Suprapubic skin (tissue), 4 donors: ENCODE measurements around the gene PMVK. TPM values are rescaled to one million over a fixed set of nuclear protein-coding genes. Genes with fewer than 3 reads are reported as not detected.
A peak's percentile ranks its signal among the peaks of the same experiment; 100 is the strongest.

Experiments used
- DNase-seq, 2 donors: peaks; one replicate each; pipeline ENCODE4 v3.0.0-alpha.2; 2019; ENCODE audit warnings: low spot score in 2 of 2
- H3K27ac ChIP-seq: fragments of 200-600 bp; sonication (generic); one replicate; pipeline ENCODE4 v1.5.1; 2019
- H3K27me3 ChIP-seq: fragments of 200-600 bp; sonication (generic); one replicate; pipeline ENCODE4 v1.5.1; 2019
- H3K36me3 ChIP-seq: fragments of 200-600 bp; sonication (generic); one replicate; pipeline ENCODE4 v1.5.1; 2019
- H3K4me1 ChIP-seq: fragments of 200-600 bp; sonication (generic); one replicate; pipeline ENCODE4 v1.5.1; 2019
- H3K4me3 ChIP-seq: fragments of 200-600 bp; sonication (generic); one replicate; pipeline ENCODE4 v1.5.1; 2019; ENCODE audit warnings: mild to moderate bottlenecking
- H3K9me3 ChIP-seq: fragments of 200-600 bp; sonication (generic); one replicate; pipeline ENCODE4 v1.5.1; 2019
- CTCF ChIP-seq, 2 donors: fragments of 200-600 bp in 1 of 2; fragments of 450-650 bp in 1 of 2; sonication (generic) in 1 of 2; IDR thresholded peaks; one replicate each; pipeline ENCODE4 v1.5.1; 2016 to 2019; ENCODE audit warnings: antibody characterized with exemption in 2 of 2, mild to moderate bottlenecking in 1 of 2, moderate library complexity in 1 of 2
- EP300 ChIP-seq: sonication (generic); formaldehyde crosslinking; IDR thresholded peaks from one replicate; pipeline ENCODE4 v1.6.1; 2017; ENCODE audit warnings: antibody characterized with exemption
- POLR2A ChIP-seq, 2 donors: fragments of 450-650 bp; IDR thresholded peaks; one replicate each; pipeline ENCODE4 v1.6.1; 2017; ENCODE audit warnings: antibody characterized with exemption in 2 of 2, mild to moderate bottlenecking in 2 of 2, moderate library complexity in 2 of 2
- POLR2AphosphoS5 ChIP-seq, 3 donors: sonication (generic); formaldehyde crosslinking; IDR thresholded peaks; one replicate each; pipeline ENCODE4 v1.6.1; 2017; ENCODE audit warnings: antibody characterized with exemption in 3 of 3
- WGBS: methylation state at CpG from one replicate; pipeline ENCODE4 v1.1.5; 2018; 5-methylcytosine and 5-hydroxymethylcytosine counted together
- total RNA-seq, 4 donors: library from RNA; depleted of rRNA; stranded (reverse); fragments of >200 nt; gene quantifications; one replicate each; pipeline ENCODE4 v1.1.0, GENCODE V29; 2016

PMVK gene
- total RNA-seq, 4 donors from 2014 or later = 19.3 to 38.0 (median 28.8) TPM

GRCh38 chr1:154972213-154972516 is 35.6 kb upstream of the PMVK start:
- peaks cover 81% of the 10 kb centered on the region for H3K4me1 ChIP-seq
- H3K9me3 ChIP-seq = no peaks in the 10 kb centered on the region
- peaks cover 17% of the 10 kb centered on the region for H3K36me3 ChIP-seq
- DNase-seq = no peak
- H3K4me3 ChIP-seq = peak overlapping the region; percentile 73
- WGBS = 67% methylated on average over 3 of the region's 3 CpGs
- peak overlapping the region; percentile 97 for H3K27ac ChIP-seq
- TF ChIP-seq POLR2AphosphoS5 (IDR thresholded peaks at IDR 0.05) = no peak
- TF ChIP-seq EP300 = no peak
- TF ChIP-seq CTCF (IDR thresholded peaks at IDR 0.05) = no peak
- TF ChIP-seq POLR2A (IDR thresholded peaks at IDR 0.05) = no peak
- H3K27me3 ChIP-seq = no peaks in the 10 kb centered on the region

- peak overlapping the region; percentile 46 for H3K4me3 ChIP-seq
- 25% methylated on average over 10 of the region's 10 CpGs for WGBS
- H3K27ac ChIP-seq = peak overlapping the region; percentile 97
- H3K9me3 ChIP-seq = no peaks in the 10 kb centered on the region
- H3K4me1 ChIP-seq = peaks cover 74% of the 10 kb centered on the region
- peaks cover 24% of the 10 kb centered on the region for H3K36me3 ChIP-seq
- no peak for TF ChIP-seq CTCF (IDR thresholded peaks at IDR 0.05)
- no peak for TF ChIP-seq POLR2A (IDR thresholded peaks at IDR 0.05)
- no peak for TF ChIP-seq POLR2AphosphoS5 (IDR thresholded peaks at IDR 0.05)
- H3K27me3 ChIP-seq = no peaks in the 10 kb centered on the region
- no peak for DNase-seq
Observed at GRCh38 chr1:154971341-154971998, 35.0 kb upstream of the PMVK start.

- H3K9me3 ChIP-seq = no peaks in the 10 kb centered on the region
- H3K27ac ChIP-seq = peak within 1 kb of the TSS; percentile 97
- peaks cover 67% of the 10 kb centered on the region for H3K4me1 ChIP-seq
- no peaks in the 10 kb centered on the region for H3K27me3 ChIP-seq
- H3K36me3 ChIP-seq = peaks cover 30% of the 10 kb centered on the region
- TF ChIP-seq POLR2AphosphoS5 (IDR thresholded peaks at IDR 0.05) (no peak), POLR2A (IDR thresholded peaks at IDR 0.05) (peak in 1 of 2 donors; percentile 77)
- peak within 1 kb of the TSS; percentile 46 for H3K4me3 ChIP-seq
- peak; percentile 97 for DNase-seq
- WGBS = 13% methylated on average over 12 of the region's 15 CpGs
Observed at GRCh38 chr1:154970631-154971340, 34.3 kb upstream of the PMVK start, which contains the start of gene SHC1. TSS of gene SHC1 (minus strand) at chr1:154970747. CDS start at chr1:154970526, 221 bp downstream.

- H3K27me3 ChIP-seq = no peaks in the 10 kb centered on the region
- WGBS = 43% methylated on average over 18 of the region's 22 CpGs
- H3K36me3 ChIP-seq = peaks cover 39% of the 10 kb centered on the region
- peak in 1 of 2 donors; percentile 84 for DNase-seq
- TF ChIP-seq CTCF (IDR thresholded peaks at IDR 0.05) = no peak
- TF ChIP-seq POLR2A (IDR thresholded peaks at IDR 0.05) = no peak
- no peak for TF ChIP-seq EP300
- no peak for TF ChIP-seq POLR2AphosphoS5 (IDR thresholded peaks at IDR 0.05)
- peak overlapping the region; percentile 46 for H3K4me3 ChIP-seq
- no peaks in the 10 kb centered on the region for H3K9me3 ChIP-seq
- H3K4me1 ChIP-seq = peaks cover 59% of the 10 kb centered on the region
- H3K27ac ChIP-seq = peak overlapping the region; percentile 97
Observed at GRCh38 chr1:154969860-154970452, 33.4 kb upstream of the PMVK start.

GRCh38 chr1:154969246-154969645 is 32.7 kb upstream of the PMVK start:
- TF ChIP-seq POLR2AphosphoS5 (IDR thresholded peaks at IDR 0.05) = no peak
- DNase-seq = no peak
- Histone ChIP-seq H3K4me1 (peaks cover 59% of the 10 kb centered on the region), H3K4me3 (peak overlapping the region; percentile 46), H3K27ac (peak overlapping the region; percentile 16), H3K9me3 (no peaks in the 10 kb centered on the region), H3K36me3 (peaks cover 46% of the 10 kb centered on the region), H3K27me3 (no peaks in the 10 kb centered on the region)
- WGBS = 56% methylated on average over 5 of the region's 5 CpGs

GRCh38 chr1:154968731-154969130 is 32.2 kb upstream of the PMVK start:
- Histone ChIP-seq H3K27me3 (no peaks in the 10 kb centered on the region), H3K36me3 (peaks cover 51% of the 10 kb centered on the region), H3K9me3 (no peaks in the 10 kb centered on the region), H3K27ac (peak overlapping the region; percentile 16), H3K4me1 (peaks cover 59% of the 10 kb centered on the region), H3K4me3 (peak overlapping the region; percentile 46)
- DNase-seq = no peak
- TF ChIP-seq CTCF (IDR thresholded peaks at IDR 0.05) (no peak), POLR2A (IDR thresholded peaks at IDR 0.05) (no peak), EP300 (no peak), POLR2AphosphoS5 (IDR thresholded peaks at IDR 0.05) (no peak)
- WGBS = 87% methylated on average over 3 of the region's 3 CpGs
